Measurements from ENCODE around the gene PLPPR2. TPM values are rescaled to one million over a fixed set of nuclear protein-coding genes. Genes with fewer than 3 reads are reported as not detected.
"Not testable (repeated sequence)": the region's sequence is repeated elsewhere in the genome, so short reads cannot be mapped to it uniquely, and the experiment has no call there.

Gene PLPPR2
- polyA plus RNA-seq, 2 of the 4 experiments (the other 2 are of a cell fraction): 5.6 to 9.7 TPM

DNA sequence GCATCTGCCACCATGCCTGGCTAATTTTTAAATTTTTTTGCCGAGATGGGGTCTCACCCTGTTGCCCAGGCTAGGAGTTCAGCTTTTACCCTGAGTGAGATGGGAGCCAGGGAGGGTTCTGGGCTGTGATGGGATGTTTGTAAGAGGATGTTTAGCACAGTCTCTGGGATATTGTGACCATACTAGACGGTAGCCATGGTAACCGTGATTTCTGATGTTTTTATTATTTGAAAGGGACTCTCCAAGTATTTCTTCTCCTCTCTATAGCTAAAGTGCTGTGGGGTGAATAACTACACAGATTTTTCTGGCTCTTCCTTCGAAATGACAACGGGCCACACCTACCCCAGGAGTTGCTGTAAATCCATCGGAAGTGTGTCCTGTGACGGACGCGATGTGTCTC lies 48.9 kb upstream of the PLPPR2 start (continued):
- TF ChIP-seq, protein P1, sequence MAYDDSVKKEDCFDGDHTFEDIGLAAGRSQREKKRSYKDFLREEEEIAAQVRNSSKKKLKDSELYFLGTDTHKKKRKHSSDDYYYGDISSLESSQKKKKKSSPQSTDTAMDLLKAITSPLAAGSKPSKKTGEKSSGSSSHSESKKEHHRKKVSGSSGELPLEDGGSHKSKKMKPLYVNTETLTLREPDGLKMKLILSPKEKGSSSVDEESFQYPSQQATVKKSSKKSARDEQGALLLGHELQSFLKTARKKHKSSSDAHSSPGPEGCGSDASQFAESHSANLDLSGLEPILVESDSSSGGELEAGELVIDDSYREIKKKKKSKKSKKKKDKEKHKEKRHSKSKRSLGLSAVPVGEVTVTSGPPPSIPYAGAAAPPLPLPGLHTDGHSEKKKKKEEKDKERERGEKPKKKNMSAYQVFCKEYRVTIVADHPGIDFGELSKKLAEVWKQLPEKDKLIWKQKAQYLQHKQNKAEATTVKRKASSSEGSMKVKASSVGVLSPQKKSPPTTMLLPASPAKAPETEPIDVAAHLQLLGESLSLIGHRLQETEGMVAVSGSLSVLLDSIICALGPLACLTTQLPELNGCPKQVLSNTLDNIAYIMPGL (CRISPR knock-in tag; IDR thresholded peaks at IDR 0.05; ENCODE audit: borderline replicate concordance): no peak
- TF ChIP-seq RAD21 (conservative IDR thresholded peaks at IDR 0.05 in 1 of 2, IDR thresholded peaks at IDR 0.05 in 1 of 2): no peak

DNA sequence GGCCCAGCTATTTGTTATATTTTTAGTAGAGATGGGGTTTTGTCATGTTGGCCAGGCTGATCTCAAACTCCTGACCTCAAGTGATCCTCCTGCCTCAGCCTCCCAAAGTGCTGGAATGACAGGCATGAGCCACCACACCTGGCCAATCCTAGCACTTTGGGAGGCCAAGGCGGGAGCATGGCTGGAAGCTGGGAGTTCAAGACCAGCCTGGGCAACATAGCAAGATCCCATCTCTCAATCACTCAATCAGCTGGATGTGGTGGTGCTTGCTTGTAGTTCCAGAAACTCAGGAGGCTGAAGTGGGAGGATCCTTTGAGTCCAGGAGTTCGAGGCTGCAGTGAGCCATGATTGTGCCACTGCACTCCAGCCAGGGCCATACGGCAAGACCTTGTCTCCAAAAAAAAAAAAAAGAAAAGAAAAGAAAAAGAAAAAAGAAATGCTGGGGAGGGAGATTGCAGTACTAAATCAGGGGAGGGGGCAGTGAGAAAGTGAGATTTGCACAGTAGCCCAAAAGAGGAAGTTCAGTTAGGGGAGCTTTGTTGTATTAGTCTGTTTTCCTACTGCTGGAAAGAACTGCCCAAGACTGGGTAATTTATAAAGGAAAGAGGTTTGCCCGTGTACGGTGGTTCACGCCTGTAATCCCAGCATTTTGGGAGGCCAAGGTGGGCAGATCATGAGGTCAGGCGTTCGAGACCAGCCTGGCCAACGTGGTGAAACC lies 34.8 kb upstream of the PLPPR2 start:
- CTCF ChIA-PET: interaction anchor here (0.6 to 2.0 kb wide), 5 partner anchors 23 to 62 kb away, joined by 3 to 7 read pairs (median 6); no protein-coding TSS in a partner anchor
- not testable (repeated sequence) for H3K4me2 ChIP-seq; DNase-seq (ENCODE audit: low read depth in 1 of 2, low spot score in 1 of 2); ATAC-seq; FAIRE-seq; H3K9me3 ChIP-seq; H3K4me3 ChIP-seq; H3K27ac ChIP-seq
- POLR2A ChIA-PET: interaction anchor here (0.7 kb wide), 1 partner anchor 8 kb away, joined by 3 read pairs; no protein-coding TSS in a partner anchor
- WGBS (ENCODE audit: missing lambda C conversion rate): 94% methylated on average over 9 of the region's 9 CpGs
- H3K4me1 ChIP-seq: peaks cover 42% of the 10 kb centered on the region

DNA sequence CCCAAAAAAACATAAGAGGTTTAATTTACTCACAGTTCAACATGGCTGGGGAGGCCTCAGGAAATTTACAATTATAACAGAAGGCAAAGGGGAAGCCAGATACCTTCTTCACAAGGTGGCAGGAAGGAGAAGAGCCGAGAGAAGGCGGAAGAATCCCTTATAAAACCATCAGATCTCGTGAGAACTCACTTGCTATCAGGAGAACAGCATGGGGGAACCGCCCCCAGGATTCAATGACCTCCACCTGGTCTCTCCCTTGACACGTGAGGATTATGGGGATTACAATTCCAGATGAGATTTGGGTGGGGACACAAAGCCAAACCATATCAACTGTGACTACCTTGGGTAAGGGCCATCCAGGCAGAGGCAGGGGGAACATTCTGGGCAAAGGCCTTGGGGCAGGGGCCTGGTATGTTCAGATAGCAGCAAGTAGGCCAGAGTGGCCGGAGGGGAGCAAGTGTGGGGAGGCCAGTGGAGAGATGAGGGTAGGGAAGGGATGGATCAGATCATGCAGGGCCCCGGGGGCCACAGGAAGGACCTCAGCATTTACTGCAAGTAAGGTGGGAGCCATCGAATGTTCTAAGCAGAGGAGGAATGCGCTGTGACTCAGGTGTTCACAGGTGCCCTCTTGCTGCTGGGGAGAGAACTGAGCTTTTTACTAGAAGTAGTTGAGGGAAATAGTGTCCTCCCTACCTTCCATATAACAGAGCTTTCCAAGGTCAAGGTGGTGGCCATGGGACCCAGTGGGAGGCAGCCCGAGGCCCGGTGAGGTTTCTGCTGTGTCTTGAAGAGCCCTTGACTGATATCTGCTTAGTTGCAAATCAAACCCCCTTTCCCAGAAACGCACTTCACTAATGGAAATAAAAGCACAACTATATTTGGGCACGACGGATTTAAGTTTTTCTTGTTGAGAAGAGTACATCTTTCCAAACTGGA lies 33.8 kb upstream of the PLPPR2 start:
- CTCF ChIA-PET: interaction anchor here (0.7 to 2.0 kb wide), 5 partner anchors 27 to 385 kb away, joined by 3 to 7 read pairs (median 6); no protein-coding TSS in a partner anchor
- H3K4me1 ChIP-seq: peaks cover 42% of the 10 kb centered on the region
- no peak overlapping the region for H3K4me3 ChIP-seq
- H3K9me3 ChIP-seq: no peaks in the 10 kb centered on the region
- no peak for ATAC-seq
- 87% methylated on average over 14 of the region's 14 CpGs for WGBS (ENCODE audit: missing lambda C conversion rate)
- no peak overlapping the region for H3K4me2 ChIP-seq
- H3K27ac ChIP-seq: peak overlapping the region in 1 of 2 experiments; percentile 89; a peak in 2 of 6 replicates
- no peak for TF ChIP-seq CHD4 (IDR thresholded peaks at IDR 0.05; ENCODE audit: borderline replicate concordance)
- TF ChIP-seq ZFP36 (IDR thresholded peaks at IDR 0.05; ENCODE audit: borderline replicate concordance, partially characterized antibody): peak; percentile 15
- TF ChIP-seq, protein P2, sequence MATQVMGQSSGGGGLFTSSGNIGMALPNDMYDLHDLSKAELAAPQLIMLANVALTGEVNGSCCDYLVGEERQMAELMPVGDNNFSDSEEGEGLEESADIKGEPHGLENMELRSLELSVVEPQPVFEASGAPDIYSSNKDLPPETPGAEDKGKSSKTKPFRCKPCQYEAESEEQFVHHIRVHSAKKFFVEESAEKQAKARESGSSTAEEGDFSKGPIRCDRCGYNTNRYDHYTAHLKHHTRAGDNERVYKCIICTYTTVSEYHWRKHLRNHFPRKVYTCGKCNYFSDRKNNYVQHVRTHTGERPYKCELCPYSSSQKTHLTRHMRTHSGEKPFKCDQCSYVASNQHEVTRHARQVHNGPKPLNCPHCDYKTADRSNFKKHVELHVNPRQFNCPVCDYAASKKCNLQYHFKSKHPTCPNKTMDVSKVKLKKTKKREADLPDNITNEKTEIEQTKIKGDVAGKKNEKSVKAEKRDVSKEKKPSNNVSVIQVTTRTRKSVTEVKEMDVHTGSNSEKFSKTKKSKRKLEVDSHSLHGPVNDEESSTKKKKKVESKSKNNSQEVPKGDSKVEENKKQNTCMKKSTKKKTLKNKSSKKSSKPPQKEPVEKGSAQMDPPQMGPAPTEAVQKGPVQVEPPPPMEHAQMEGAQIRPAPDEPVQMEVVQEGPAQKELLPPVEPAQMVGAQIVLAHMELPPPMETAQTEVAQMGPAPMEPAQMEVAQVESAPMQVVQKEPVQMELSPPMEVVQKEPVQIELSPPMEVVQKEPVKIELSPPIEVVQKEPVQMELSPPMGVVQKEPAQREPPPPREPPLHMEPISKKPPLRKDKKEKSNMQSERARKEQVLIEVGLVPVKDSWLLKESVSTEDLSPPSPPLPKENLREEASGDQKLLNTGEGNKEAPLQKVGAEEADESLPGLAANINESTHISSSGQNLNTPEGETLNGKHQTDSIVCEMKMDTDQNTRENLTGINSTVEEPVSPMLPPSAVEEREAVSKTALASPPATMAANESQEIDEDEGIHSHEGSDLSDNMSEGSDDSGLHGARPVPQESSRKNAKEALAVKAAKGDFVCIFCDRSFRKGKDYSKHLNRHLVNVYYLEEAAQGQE (IDR thresholded peaks at IDR 0.05): no peak
- TF ChIP-seq MYC (IDR thresholded peaks at IDR 0.05; ENCODE audit: borderline replicate concordance, low read length): no peak
- no peak for TF ChIP-seq CBX2 (IDR thresholded peaks at IDR 0.05; ENCODE audit: borderline replicate concordance, low read depth)
- FAIRE-seq: no peak
- DNase-seq (ENCODE audit: low read depth in 1 of 2, low spot score in 1 of 2): no peak
- POLR2A ChIA-PET: interaction anchor here (0.7 kb wide), 1 partner anchor 9 kb away, joined by 3 read pairs; no protein-coding TSS in a partner anchor
